CD4-positive, alpha-beta T cell treated with Interleukin-10 for 1 hour (primary cell): ENCODE measurements around the gene TSHR.
"Not testable (repeated sequence)": the region's sequence is repeated elsewhere in the genome, so short reads cannot be mapped to it uniquely, and the experiment has no call there.

ENCODE experiments used
- DNase-seq: peaks from one replicate; pipeline ENCODE4 v3.0.0-alpha.2; 2020

The TSHR gene

DNA sequence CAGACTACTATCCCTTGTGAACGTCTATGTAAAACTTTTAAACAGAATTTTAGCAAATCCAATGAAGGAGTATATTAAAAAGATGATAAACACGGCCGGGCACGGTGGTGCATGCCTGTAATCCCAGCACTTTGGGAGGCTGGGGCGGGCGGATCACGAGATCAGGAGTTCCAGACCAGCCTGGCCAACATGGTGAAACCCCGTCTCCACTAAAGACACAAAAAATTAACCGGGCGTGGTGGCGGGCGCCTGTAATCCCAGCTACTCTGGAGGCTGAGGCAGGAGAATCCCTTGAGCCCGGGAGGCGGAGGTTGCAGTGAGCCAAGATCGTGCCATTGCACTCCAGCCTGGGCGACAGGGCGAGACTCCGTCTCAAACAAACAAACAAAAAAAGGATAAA, 2.2 kb upstream of the TSHR start:
- not testable (repeated sequence) for DNase-seq

DNA sequence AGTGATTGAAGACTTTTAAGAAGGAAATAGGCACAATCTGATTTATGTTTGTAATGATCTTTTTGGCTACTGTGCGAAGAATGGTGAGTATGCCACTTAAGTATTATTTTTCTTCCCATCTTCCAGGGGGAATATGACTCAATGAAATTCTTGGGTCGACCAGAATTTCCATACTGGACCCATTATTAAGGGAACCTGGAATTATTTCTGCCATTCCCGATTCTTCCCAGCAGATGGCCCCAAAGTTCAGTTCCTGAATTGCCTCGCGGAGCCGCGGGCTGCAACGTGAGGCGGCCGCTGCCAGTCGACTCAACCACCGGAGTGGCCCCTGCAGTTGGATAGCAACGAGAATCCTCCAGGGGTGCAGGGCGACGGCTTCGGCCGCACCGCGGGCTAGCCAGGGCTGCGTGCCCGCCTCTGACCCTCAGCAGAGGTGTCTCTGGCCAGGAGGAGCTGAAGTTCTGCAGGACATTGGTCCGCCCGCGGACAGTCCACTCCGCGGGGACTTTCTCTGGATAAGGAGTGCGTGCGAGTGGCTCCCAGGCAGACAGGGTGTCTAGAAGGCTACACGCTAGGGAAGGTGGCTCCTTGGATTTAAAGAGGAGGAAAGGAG, 628 bp upstream of the TSHR start:
- DNase-seq = peak; percentile 83

DNA sequence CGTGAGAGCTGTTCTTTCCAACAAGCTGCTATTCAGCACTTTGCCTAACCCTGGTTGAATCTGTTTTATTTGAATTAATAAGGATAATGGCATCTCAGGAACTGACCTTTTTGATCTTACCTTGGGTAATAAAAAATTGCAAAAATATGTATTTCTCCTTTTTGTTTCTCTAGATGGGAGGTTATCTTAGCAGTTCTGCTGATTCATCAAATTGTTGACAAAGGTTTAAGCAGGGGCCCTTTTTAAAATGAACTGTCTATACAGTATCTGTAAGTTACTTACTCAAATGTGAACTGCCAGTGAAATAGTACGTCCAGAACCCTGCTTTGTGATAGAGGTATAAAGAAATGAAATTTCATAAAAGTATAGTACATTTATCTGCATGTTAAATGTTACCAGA, 681 bp downstream of the TSHR start:
- no peak for DNase-seq

DNA sequence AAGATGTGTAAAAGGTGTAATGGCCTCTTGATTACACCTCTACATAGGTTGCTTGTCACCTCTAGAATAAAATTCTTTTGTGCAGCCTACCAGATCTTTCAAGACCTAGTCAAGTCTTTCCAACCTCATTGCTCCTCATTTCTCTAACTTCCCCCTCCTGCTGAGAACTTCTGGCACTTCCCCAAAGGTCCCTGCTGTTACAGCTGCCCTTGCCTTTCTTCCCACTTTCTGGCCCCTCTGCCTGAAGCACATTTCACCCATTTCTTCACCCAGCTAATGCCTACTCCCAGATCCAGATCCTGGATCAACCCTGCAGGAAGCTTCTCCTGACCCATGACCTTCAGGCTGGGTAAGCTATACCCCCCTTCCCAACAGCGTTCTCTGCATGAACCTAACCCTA, 1.5 kb downstream of the TSHR start:
- DNase-seq = no peak

DNA sequence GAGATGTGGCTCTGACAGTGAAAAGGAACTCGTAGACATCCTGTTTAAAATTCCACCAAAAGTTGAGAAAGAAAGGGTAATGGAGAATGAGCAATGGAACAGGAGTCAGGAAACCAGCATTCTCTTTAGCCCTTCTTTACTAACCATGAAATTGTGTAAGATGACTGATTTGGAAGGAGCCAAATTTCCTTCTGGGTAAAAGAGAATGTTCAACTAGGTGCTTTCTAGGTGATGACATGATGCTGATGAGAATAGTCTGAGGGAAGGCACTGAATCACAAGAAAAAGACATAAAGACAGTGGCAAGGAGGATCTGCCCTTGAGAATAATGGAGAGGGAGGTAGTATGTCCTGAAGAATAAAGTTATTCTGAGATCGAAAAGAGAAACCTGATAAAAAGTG, 2.2 kb downstream of the TSHR start:
- no peak for DNase-seq

DNA sequence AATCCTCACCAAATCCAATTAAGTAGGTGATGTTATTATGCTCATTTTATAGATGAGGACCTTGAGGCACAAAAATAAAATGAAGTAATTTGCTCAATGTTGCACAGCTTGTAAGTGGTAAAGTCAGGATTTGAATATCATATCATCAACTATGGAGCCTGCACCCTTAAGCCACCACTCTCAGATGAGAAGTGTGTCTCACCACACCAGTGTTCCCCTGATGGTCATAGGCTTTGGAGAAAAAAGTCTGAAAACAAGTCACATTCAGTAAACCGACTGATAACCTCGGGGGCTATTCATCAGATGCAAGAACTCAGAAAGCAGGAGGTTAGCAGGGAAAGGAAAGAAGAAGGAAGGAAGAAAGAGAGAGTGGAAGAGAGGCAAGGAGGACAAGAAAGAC, 2.8 kb downstream of the TSHR start:
- no peak for DNase-seq

DNA sequence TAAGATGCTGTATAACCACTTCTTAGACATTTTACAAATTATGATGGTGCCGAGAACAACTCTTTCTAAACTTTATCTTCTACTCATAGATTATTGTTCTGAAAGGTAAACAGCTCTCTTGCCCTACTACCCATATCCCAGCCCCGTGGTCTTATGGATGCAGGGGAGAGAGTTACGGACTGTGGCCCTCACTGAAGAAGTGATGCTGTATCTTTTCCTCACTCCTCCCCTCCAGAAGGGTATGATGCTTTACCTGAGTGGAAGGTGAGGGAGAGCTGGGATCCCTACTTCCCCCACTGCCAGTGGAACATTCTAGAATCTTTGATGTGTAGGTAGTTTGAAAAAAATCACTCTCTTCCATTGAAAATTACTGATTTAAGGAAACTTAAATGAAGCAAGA, 3.5 kb downstream of the TSHR start:
- no peak for DNase-seq

DNA sequence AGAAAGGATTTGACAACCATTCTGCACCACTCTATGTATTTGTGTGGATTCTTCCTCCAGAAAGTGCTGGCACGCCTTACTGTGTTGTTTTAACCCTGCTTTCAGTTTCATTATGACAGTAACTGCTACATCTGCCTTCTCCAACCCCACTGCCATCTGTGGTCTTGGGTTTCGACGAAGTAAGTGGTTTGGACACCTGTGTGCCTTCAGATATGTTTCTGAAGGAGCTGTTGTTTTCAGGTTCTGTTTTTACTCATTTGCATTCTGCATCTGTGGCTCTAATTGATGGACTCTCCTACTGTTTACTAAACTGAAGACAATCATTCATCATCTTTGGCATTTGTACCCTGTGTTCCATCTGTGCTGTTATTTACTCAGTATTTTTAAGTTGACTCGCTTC, 4.1 kb downstream of the TSHR start:
- peak; percentile 73 for DNase-seq

DNA sequence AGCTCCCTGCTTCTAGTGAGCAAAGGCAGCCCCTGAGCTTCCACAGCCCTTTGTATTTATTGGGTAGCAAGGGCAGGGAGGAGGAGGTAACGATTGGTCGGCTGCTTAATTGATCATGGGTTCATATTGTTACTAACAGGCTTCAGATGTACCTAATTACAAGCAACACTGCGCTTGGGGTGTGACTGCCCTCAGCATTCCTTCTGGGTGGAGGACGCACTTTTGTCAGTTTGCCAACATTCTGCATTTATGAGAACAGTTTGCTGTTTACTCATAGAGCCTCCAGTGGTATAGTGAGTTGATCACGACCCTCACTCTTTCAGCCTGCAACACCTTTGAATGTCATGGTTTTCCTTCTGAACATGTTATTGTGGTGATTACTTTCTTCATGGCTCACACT, 9.6 kb downstream of the TSHR start:
- DNase-seq = no peak

DNA sequence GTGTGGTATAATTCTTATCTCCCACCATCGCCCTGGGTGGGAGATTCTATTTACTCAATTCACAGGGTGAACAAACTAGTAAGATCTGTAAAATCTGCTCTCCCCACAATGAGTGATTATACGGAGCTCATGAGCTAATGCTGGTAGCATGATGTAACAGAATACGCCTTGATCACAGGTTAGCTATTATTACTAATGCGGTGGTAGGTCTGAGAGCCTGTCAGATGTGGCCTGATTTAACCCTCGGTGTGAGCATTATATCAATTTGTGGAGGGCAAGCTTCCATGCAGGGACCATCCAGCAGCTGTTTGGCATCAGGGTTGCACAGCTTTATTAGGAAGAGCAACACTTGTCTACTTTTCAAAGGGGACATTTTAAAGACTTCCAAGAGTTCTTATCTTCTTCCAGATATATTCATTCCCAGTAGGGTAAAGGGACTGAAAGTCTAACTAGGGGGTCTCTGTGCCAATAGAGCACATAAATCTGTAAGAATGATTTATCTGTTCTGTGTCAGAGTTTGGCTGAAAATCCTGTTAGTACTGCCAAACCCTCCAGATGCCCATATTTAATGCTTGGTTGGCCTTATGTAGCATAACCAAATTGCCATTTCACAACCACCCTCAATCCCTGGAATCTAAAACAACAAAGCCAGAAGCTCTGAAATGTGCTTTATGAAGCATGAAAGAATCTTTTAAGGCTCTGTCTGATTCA, 18.7 kb downstream of the TSHR start:
- DNase-seq = peak; percentile 30

DNA sequence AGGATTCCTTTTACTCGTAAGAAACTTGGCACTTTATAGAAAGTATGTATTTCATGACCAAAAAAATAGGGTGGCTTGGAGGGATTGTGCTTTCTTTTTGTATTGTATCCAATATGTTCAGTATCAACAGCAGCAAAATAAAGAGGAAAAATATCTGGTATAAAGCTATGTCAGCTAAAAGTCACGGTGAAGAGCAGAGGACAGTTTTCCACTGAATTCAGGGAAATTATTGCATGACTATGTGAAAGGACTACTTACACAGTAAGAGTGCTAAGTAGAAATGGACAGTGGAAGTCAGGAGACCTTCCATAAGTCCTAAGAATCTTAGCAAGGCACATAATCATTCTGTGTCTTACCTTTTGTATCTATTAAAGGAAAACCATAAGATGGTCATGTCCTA, 19.3 kb downstream of the TSHR start:
- no peak for DNase-seq

DNA sequence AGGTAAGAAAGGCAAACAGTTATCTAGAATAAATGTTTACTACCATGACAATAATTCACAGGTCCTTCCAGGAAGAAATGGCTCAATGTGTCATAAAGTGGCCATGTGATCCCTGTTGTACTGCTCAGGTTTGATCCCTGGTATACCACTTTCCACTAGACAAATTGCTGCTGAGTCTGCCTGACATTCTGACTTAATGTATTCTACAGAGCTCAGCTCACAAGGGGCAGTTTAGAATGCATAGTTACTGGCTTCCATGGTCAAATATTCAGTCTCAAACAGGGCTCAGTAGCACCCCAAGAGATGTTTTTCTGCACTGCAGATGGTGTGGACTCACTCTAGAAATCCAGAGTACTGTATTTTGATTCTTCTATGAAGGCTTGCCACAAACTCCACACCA, 21.8 kb downstream of the TSHR start:
- no peak for DNase-seq

DNA sequence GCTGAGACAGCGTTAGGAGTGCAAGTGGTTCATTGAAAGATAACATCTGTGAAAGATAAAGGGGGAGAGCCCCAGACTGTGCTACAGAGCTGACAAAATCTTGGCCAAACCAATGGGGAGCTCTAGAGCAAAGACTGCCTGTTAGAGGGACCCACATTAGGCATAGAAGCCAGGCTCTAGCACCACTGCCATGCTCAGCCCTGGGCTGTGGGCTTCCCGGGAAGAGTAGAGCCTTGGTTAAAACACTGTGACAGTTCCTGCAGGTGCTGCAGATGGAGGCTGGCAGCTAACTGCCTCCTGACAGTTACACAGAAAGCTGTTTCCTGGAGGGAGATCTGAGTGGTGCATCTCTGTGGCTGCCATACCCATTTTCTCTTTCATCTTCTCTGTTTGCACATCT, 23.0 kb downstream of the TSHR start:
- DNase-seq = no peak

DNA sequence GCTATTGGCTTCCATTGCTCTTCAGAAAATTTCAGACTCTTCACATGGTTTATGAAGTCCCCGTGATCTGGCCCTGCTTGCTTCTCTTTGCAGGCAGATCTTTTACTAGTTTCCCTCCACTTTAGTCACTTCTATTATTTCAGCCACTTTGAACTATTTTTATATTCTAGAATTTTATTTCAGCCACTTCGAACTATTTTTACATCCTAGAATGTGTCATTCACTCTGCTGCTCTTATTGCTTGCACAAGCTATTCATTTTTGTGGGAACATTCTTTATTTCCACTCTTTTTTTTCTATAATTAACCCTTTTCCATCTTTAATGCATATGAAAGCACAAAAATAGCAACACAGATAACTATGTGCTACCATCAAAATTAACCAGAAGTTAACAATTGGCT, 24.5 kb downstream of the TSHR start:
- no peak for DNase-seq

DNA sequence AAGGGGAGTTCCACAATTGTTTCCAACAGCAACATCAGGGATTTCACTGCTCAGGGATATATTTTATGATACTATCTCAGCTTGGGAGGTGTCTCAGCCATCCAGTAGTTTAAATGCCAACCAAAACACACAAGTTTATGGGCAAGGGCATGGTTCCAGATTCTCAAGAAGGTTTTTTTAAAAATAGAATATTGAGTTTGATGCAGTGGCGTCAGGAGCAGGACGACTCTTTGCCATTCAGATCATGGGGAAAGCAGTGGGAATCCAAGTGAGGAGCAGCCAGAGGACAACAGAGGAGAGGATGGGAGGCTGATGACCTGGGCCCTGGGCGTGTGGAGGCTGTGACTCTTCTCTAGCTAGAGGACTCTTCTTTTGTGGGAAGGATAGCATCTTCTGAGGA, 25.7 kb downstream of the TSHR start:
- DNase-seq = no peak

DNA sequence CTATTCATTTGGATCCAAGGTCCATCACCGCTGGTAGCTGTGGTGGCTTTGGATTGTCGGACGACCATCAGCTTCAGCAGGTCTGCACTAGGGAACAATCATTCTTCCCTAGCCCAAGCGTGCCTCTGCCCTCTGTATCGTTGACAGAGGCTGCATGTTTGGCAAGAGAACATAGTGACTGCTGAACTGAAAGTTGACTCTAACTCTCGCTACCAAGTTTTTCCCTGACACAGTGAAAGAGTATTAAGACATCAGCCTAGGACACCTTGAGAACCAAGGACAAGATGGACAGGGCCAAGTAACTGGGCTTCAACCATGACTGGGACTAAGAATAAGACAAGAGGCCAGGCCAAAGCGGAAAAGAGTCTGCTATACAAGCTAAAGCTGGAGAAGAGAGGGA, 26.3 kb downstream of the TSHR start:
- no peak for DNase-seq

DNA sequence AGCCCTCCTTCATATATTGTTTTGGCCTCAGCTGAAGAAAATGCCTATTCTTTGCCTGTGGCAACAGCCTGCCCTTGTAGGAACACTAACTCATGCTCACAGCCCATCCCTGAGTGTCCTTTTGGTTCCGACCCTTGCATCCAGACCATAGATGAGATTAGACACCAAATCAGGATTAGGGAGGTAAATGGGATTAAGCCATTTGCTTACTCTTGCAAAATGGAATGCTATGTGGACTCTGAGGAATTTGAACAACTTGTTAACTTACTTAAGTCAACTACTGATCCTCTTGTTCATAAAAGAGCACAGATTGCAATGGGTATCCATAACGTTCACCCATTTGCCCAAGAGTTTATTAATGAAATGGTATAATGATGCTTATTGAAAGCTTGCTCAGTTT, 27.3 kb downstream of the TSHR start:
- DNase-seq = no peak

DNA sequence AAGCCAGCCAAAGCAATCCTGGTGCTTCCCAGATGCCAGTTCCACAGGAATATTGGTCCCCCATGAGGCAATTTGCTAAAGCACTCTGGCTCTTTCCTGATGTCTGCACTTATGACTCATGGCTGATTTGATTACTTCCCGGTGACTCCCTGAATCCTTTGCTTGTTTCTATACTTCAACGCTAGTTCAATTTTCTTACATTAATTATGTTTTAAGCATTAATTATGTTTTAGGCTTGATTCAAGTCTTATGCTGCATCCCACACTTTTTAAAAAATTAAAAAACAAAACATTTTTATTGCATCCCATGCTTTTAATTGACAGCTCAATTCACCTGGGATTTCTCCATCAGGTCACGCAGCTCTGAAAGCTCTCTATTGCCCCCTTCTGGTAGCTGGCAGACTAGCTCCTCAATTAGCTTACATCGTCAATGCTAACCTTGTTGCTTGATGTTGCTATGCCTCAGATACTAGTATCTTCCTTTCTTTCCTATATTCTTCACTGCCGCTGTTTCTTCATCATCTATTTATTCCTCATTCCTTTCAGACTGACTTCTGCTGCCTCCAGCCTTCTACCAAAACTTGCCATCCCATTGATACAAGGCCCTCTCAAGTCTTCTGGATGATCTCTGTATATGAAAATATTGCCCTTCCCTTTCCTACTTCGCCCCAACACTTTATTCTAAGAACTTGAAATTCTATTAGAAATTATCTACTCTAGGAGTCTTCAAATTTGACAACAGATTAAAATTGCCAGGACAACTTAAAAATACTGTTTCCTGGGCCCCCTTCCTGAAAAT, 32.0 kb downstream of the TSHR start:
- peak; percentile 76 for DNase-seq

DNA sequence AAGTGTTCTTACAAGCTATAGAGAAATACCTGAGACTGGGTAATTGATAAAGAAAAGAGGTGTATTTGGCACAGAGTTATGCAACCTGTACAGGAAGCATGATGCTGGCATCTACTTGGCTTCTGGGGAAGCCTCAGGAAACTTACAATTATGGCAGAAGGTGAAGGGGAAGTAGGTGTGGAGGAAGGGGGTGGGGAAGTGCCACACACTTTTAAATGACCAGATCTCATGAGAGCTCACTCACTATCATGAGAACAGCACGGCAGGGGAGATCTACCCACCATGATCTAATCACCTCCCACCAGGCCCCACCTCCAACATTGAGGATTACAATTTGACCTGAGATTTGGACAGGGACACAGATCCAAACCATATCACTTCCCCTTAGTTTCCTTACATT, 32.8 kb downstream of the TSHR start:
- no peak for DNase-seq

DNA sequence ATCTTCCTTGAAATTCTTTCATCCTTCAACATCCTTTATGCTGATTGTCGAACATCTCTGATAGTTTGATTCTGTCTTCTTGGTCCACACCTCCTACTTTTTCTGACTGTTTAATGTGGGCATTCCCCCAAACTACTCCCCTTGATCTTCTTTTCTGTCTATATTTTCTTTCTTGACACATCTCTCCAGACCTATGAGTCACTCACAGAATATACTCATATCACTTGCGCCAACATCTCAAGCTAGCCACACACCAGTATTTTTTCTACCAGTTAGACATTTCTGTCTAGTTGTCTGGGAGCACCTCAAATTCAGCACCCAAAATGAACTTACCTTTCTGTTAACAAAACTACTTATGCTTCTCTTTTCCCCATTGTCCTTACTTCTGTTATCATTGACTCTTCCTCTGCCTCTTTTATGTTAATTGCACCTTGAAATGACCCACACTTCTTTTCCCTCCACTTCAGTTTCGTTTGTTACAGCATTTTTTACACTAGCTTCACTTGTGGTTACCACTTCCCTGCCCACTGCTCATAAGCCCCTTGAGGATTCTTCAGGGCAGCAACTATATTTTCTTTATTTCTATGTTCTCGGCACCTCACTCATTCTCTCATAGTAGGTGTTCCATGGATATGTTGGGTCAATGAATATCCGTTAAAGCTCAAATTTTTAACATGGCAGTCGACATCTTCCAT, 33.5 kb downstream of the TSHR start:
- no peak for DNase-seq

DNA sequence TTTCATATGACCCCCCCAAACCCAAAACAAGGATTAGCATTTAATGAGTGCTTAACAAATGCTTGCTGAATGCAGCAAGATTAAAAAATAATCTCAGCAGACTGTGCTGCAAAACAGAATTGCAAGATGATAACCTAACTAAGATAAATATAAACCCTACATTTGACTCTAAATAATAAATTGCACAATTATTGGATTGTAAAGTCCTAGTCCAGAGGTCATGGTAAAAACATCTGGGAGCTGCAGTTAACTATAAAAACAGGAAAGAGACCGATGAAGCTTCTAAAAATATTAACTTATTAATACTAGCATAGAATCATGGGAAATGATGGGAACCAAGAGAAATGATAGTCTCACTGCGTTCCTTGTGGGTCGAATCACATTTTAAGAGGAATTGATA, 37.2 kb downstream of the TSHR start:
- no peak for DNase-seq

DNA sequence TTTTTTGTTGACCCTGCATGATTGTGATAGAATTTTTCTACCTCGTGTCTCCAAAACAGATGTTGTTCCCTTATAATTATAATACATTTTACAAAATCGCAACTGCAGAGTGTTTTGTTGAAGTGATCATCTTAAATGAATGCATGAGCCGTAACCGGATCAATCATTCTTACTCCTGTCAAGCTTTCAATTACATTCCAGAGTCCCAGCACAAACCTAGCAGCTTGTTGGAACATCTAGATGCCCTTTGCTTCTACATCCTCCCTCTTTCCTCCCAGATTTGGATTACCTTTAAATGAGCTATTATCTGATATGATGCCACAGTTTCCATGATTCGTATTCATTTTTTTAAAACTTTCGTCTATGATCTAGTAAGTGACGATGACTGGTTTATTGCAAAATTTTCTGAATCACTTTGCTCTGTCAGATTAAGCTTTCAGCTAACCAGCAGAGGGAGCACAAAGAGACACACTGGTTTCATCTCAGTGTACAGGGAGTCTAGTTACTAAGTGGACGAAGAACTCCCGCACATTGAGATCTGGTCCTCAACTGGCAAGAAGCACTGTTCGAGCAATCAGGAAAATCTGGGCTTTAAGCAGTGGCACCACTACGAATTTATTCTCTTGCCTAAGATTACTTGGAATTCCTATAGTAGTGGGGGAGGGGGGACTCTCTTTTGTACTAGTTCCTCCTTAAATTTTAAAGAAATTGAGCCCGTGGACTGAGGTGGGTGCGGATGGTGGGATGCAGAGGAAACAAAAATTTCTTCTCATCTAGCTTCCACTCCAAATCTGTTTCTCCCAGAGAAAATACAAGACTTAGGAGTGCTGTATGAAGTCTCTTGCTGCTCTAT, 40.9 kb downstream of the TSHR start:
- DNase-seq = peak; percentile 61

DNA sequence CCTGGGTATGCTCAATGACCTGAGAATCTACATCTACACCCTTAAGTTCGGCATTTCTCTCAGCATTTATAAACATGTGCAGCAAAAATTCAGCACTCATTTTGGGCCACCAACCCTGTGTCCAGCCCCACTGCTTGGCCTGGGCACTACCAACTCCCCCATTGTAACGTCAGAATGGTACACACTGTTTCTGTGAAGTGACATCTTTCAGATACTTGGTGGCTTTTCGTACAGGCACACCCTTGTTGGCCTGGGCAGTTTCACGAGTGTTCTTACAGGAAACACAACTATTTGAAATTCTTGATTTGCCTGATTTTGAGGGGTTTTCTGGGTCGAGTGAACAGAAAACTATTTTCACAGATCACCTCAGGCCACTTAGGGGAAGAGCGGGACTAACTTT, 46.0 kb downstream of the TSHR start:
- no peak for DNase-seq
